Panc1 (cell line): Measurements from ENCODE around the gene CCND3.

Experiments
- CTCF ChIP-seq: fragments of 450-650 bp; IDR thresholded peaks from 2 replicates; pipeline ENCODE4 v1.5.1; 2017; ENCODE audit warnings: mild to moderate bottlenecking
- POLR2AphosphoS5 ChIP-seq: IDR thresholded peaks from 2 replicates; pipeline ENCODE4 v1.6.1; 2012; ENCODE audit warnings: mild to moderate bottlenecking, low read depth, low read length, moderate library complexity
- REST ChIP-seq, 2 experiments: IDR thresholded peaks; 2 replicates each; pipeline ENCODE4 v1.6.1; 2011 to 2012; ENCODE audit warnings: low read depth in 2 of 2, control low read depth in 1 of 2, low read length in 1 of 2, mild to moderate bottlenecking in 1 of 2, moderate library complexity in 1 of 2; ENCODE audit not compliant: insufficient read depth in 1 of 2
- SIN3A ChIP-seq: IDR thresholded peaks from 2 replicates; pipeline ENCODE4 v1.6.1; 2012; ENCODE audit warnings: low read depth, mild to moderate bottlenecking, low read length, moderate library complexity, borderline replicate concordance; ENCODE audit not compliant: insufficient read depth
- TCF7L2 ChIP-seq: IDR thresholded peaks from 2 replicates; pipeline ENCODE4 v1.6.1; 2011; ENCODE audit warnings: mild to moderate bottlenecking, low read depth, low read length, inconsistent platforms

GRCh38 chr6:41938590-41939175 lies 2.9 kb downstream of the CCND3 start:
- TF ChIP-seq POLR2AphosphoS5 = no peak
- no peak for TF ChIP-seq CTCF
- no peak for TF ChIP-seq SIN3A
- TF ChIP-seq TCF7L2 = no peak
- TF ChIP-seq REST (IDR thresholded peaks at IDR 0.05; ENCODE audit: insufficient read depth in 1 of 2, low read depth in 2 of 2, low read length in 1 of 2) = no peak
